Effector memory CD8-positive, alpha-beta T cell (primary cell): ENCODE data around the gene ZNF558.
A peak's percentile ranks its signal among the peaks of the same experiment; 100 is the strongest.
"Not testable (repeated sequence)": the region's sequence is repeated elsewhere in the genome, so short reads cannot be mapped to it uniquely, and the experiment has no call there.

Source experiments
- ATAC-seq: fragments of 150-1000 bp; cut with Tn5 transposase; replicated peaks from 2 replicates; pipeline ENCODE4 v1.10.0; 2021; ENCODE audit warnings: mild to moderate bottlenecking, moderate library complexity
- DNase-seq, 3 experiments: peaks; one replicate each; pipeline ENCODE4 v3.0.0; 2021
- H3K27ac Mint-ChIP-seq, 2 donors: one replicate each; pipeline ENCODE4 v1.8.0; 2022; ENCODE audit warnings: mild to moderate bottlenecking in 2 of 2, mixed read lengths in 2 of 2, moderate library complexity in 2 of 2
- H3K27me3 Mint-ChIP-seq, 2 donors: one replicate each; pipeline ENCODE4 v1.8.0; 2022; ENCODE audit warnings: mixed read lengths in 2 of 2
- H3K36me3 Mint-ChIP-seq: one replicate; pipeline ENCODE4 v1.8.0; 2022; ENCODE audit warnings: mild to moderate bottlenecking, moderate library complexity, mixed read lengths; ENCODE audit not compliant: insufficient read depth
- H3K4me1 Mint-ChIP-seq, 2 donors: one replicate each; pipeline ENCODE4 v1.8.0; 2022; ENCODE audit warnings: low read depth in 2 of 2, mixed read lengths in 2 of 2
- H3K4me3 Mint-ChIP-seq, 2 donors: one replicate each; pipeline ENCODE4 v1.8.0; 2022; ENCODE audit warnings: mild to moderate bottlenecking in 2 of 2, mixed read lengths in 2 of 2, moderate library complexity in 2 of 2
- H3K9me3 Mint-ChIP-seq, 2 donors: one replicate each; pipeline ENCODE4 v1.8.0; 2022; ENCODE audit warnings: mixed read lengths in 2 of 2

Gene ZNF558

DNA sequence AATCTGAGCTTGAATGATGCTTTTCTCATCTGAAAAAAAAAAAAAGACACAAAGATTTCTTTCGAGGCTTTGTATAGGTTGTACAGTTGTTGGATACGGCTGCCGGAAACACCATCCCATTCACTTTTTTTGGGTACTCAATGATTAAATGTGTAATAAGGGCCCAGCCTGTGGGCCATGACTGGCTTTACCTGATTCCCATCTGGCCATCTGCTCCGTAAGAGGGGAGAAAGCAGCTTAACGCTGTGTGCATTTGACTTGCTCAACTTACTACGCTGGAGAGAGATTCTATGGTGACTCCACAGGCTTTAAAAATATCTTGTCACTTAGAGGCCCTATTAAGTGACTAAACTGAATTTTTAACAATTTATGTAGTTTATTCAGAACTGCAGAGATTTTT, 731 bp downstream of the ZNF558 start:
- Mint-ChIP-seq H3K4me3 (peak overlapping the region; percentile 83 to 84), H3K27ac (peak overlapping the region; percentile 88 to 95), H3K9me3 (no peaks in the 10 kb centered on the region)

GRCh38 chr19:8827277-8827676, 4.8 kb downstream of the ZNF558 start:
- no peak for DNase-seq
- Mint-ChIP-seq H3K27ac (no peak overlapping the region), H3K36me3 (peaks cover 6% of the 10 kb centered on the region), H3K27me3 (no peaks in the 10 kb centered on the region), H3K4me3 (no peak overlapping the region), H3K9me3 (no peaks in the 10 kb centered on the region), H3K4me1 (peaks cover 8 to 19% of the 10 kb centered on the region in 2 donors)
- no peak for ATAC-seq

More for the DNA sequence above, 731 bp downstream of the ZNF558 start:
- Mint-ChIP-seq H3K36me3 (peaks cover 3% of the 10 kb centered on the region), H3K4me1 (peaks cover 10 to 20% of the 10 kb centered on the region in 2 donors), H3K27me3 (no peaks in the 10 kb centered on the region)
- DNase-seq (no peak), ATAC-seq (no peak)

DNA sequence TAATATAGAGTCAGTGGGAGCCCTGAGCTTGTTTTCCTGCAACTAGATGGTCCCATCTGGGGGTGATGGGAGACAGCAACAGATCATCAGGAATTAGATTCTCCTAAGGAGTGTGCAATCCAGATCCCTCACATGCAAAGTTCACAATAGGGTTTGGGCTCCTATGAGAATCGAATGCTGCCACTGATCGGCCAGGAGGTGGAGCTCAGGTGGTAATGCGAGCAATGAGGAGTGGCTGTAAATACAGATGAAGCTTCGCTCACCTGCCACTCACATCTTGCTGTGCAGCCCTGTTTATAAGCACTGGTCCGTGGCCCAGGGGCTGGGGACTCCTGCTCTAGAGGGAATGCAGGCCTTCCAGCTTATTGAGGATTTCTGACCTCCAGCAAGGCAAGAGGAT, 5.7 kb downstream of the ZNF558 start:
- DNase-seq: no peak
- H3K9me3 Mint-ChIP-seq: no peaks in the 10 kb centered on the region
- H3K27me3 Mint-ChIP-seq: no peaks in the 10 kb centered on the region
- no peak overlapping the region for H3K4me3 Mint-ChIP-seq
- H3K4me1 Mint-ChIP-seq: peaks cover 5 to 14% of the 10 kb centered on the region in 2 donors
- no peak for ATAC-seq
- peaks cover 6% of the 10 kb centered on the region for H3K36me3 Mint-ChIP-seq
- no peak overlapping the region for H3K27ac Mint-ChIP-seq

- peaks cover 2 to 7% of the 10 kb centered on the region in 2 donors for H3K4me1 Mint-ChIP-seq
- no peak overlapping the region for H3K27ac Mint-ChIP-seq
- no peak for ATAC-seq
- H3K4me3 Mint-ChIP-seq: no peak overlapping the region
- H3K9me3 Mint-ChIP-seq: peaks cover 0 to 2% of the 10 kb centered on the region in 2 donors
- H3K27me3 Mint-ChIP-seq: no peaks in the 10 kb centered on the region
- peaks cover 42% of the 10 kb centered on the region for H3K36me3 Mint-ChIP-seq
- no peak for DNase-seq
Measured at GRCh38 chr19:8821748-8822241, 10.3 kb downstream of the ZNF558 start.

GRCh38 chr19:8820234-8820633, 11.9 kb downstream of the ZNF558 start:
- no peaks in the 10 kb centered on the region for H3K27me3 Mint-ChIP-seq
- DNase-seq (no peak), ATAC-seq (no peak)
- H3K9me3 Mint-ChIP-seq: peaks cover 3 to 8% of the 10 kb centered on the region in 2 donors
- no peak overlapping the region for H3K4me3 Mint-ChIP-seq
- H3K36me3 Mint-ChIP-seq: peaks cover 51% of the 10 kb centered on the region
- no peak overlapping the region for H3K27ac Mint-ChIP-seq
- peaks cover 0 to 7% of the 10 kb centered on the region in 2 donors for H3K4me1 Mint-ChIP-seq

DNA sequence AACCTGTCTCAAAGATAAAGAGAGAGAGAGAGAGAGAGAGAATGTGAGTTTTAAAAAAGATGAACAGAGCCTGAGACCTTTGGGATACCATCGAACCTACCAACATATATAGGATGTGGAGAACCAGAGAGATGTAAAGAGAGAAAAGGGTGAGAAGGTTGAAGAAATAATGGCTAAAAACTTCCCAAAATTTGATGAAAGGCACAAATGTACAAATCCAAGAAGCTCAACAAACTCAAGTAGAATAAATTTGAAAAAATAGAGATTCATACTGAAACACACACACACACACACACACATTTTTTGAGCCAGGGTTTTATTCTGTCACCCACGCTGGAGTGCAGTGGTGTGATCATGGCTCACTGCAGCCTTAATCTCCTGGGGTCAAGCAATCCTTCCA, 16.3 kb downstream of the ZNF558 start:
- no peak overlapping the region for H3K4me3 Mint-ChIP-seq
- H3K27me3 Mint-ChIP-seq: no peaks in the 10 kb centered on the region
- peaks cover 4 to 20% of the 10 kb centered on the region in 2 donors for H3K9me3 Mint-ChIP-seq
- no peaks in the 10 kb centered on the region for H3K4me1 Mint-ChIP-seq
- ATAC-seq (no peak), DNase-seq (no peak)
- H3K36me3 Mint-ChIP-seq: peaks cover 69% of the 10 kb centered on the region
- no peak overlapping the region for H3K27ac Mint-ChIP-seq

- Mint-ChIP-seq H3K4me3 (no peak overlapping the region), H3K27me3 (no peaks in the 10 kb centered on the region), H3K9me3 (peaks cover 4 to 20% of the 10 kb centered on the region in 2 donors), H3K4me1 (no peaks in the 10 kb centered on the region), H3K36me3 (peaks cover 53% of the 10 kb centered on the region), H3K27ac (no peak overlapping the region)
- ATAC-seq (no peak), DNase-seq (no peak)
Measured at GRCh38 chr19:8814176-8814575, 17.9 kb downstream of the ZNF558 start.

DNA sequence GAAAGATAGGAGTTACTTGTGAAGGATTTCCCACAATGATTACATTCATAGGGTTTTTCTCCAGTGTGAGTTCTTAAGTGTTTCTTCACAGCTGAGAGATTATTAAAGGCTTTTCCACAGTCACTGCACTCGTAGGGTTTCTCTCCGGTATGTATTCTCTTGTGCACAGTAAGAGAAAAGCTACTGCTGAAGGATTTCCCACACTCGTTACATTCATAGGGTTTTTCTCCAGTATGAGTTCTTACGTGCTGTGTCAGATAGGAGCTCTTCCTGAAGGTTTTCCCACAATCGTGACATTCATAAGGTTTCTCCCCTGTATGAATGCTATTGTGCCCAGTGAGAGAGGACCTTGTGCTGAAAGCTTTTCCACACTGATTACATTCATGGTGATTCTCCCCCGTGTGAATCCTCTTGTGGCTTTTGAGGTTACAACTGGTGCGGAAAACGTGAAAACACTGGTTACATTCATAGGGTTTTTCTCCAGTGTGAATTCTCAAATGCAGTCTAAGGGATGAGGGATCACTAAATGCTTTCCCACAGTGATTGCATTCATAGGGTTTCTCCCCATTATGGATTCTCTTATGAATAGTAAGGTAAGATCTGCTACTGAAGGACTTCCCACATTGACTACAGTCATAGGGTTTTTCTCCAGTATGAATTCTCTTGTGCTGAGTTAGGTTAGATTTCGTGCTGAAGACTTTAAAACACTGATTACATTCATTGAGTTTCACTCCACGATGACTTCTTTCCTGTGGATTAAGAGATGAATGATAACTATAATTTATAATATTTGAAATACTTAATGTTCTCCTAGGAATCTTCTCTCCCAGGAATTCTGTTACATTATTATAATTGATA, 20.6 kb downstream of the ZNF558 start:
- Mint-ChIP-seq H3K36me3 (peaks cover 34% of the 10 kb centered on the region), H3K27me3 (no peaks in the 10 kb centered on the region), H3K27ac (no peak overlapping the region), H3K4me1 (no peaks in the 10 kb centered on the region), H3K4me3 (no peak overlapping the region), H3K9me3 (peaks cover 9 to 29% of the 10 kb centered on the region in 2 donors)
- ATAC-seq: no peak
- DNase-seq: no peak

DNA sequence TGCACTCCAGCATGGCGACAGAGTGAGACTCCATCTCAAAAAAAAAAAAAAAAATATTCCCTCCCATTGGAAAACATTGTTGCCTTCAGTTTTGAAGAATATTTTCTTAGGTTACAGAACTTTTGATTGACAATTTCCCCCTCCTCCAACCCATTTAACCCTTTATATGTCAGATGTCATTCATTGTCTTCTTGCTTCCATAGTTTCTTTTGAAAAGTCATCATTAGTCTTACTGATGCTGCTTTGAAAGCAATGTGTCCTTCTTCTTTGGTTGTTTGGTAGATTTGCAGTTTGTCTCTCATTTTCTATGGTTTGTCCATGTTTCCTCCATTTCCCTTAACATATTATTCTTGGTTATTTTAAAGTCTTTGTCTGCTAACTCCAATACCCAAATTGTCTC, 25.4 kb downstream of the ZNF558 start:
- no peaks in the 10 kb centered on the region for H3K27me3 Mint-ChIP-seq
- peaks cover 17 to 20% of the 10 kb centered on the region in 2 donors for H3K9me3 Mint-ChIP-seq
- DNase-seq (no peak), ATAC-seq (no peak)
- peaks cover under 1% of the 10 kb centered on the region for H3K36me3 Mint-ChIP-seq
- H3K27ac Mint-ChIP-seq: no peak overlapping the region
- no peak overlapping the region for H3K4me3 Mint-ChIP-seq
- no peaks in the 10 kb centered on the region for H3K4me1 Mint-ChIP-seq

GRCh38 chr19:8794823-8795222, 37.3 kb downstream of the ZNF558 start:
- H3K27ac Mint-ChIP-seq: no peak overlapping the region
- no peak overlapping the region for H3K4me3 Mint-ChIP-seq
- DNase-seq (no peak), ATAC-seq (no peak)
- no peaks in the 10 kb centered on the region for H3K36me3 Mint-ChIP-seq
- H3K27me3 Mint-ChIP-seq: peaks cover 0 to 12% of the 10 kb centered on the region in 2 donors
- peaks cover 0 to 8% of the 10 kb centered on the region in 2 donors for H3K9me3 Mint-ChIP-seq
- no peaks in the 10 kb centered on the region for H3K4me1 Mint-ChIP-seq

DNA sequence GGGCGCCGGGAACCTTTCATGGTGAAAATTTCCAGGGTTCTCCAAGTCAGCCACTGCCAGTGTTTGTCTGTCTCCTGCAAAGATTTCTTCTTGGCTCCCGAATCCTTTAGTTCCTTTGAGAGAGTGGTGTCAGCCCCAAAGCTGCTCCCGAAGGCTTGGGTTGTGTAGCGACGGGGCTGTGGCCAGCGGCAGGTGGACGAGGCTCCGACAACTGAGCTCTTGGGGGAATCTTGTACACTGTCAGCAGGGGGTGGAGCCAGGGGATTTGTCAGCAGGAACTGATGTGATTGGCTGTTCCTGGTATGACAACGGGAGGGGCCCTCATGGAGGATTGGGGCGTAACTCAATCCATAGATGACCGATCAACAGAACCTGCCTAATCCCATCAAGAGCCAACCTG, 58.5 kb downstream of the ZNF558 start:
- H3K4me1 Mint-ChIP-seq, H3K4me3 Mint-ChIP-seq, H3K27me3 Mint-ChIP-seq, H3K9me3 Mint-ChIP-seq, ATAC-seq, DNase-seq, H3K27ac Mint-ChIP-seq, H3K36me3 Mint-ChIP-seq: not testable (repeated sequence)

DNA sequence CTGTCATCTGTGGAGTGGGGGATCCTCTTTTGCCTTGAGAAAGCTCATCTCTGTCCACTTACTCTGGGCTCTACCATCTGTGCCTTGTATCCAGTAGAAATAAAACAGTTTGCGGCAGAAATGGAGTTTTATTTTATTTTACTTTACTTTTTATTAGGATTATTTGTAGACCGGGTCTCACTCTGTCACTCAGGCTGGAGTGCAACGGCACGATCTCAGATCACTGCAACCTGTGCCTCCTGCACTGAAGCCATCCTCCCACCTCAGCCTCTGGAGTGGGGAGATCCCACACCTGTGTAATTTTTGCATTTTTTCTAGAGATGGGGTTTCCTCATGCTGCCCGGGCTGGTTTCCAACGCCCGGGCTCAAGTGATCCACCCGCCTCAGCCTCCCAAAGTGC, 62.8 kb downstream of the ZNF558 start:
- H3K27ac Mint-ChIP-seq, H3K27me3 Mint-ChIP-seq, H3K4me1 Mint-ChIP-seq, DNase-seq, H3K36me3 Mint-ChIP-seq, H3K9me3 Mint-ChIP-seq, H3K4me3 Mint-ChIP-seq, ATAC-seq: not testable (repeated sequence)

DNA sequence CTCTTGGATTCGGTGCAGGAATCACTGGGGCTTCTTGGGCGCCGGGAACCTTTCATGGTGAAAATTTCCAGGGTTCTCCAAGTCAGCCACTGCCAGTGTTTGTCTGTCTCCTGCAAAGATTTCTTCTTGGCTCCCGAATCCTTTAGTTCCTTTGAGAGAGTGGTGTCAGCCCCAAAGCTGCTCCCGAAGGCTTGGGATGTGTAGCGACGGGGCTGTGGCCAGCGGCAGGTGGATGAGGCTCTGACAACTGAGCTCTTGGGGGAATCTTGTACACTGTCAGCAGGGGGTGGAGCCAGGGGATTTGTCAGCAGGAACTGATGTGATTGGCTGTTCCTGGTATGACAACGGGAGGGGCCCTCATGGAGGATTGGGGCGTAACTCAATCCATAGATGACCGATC, 64.8 kb downstream of the ZNF558 start:
- not testable (repeated sequence) for H3K4me1 Mint-ChIP-seq, H3K27me3 Mint-ChIP-seq, H3K36me3 Mint-ChIP-seq, H3K4me3 Mint-ChIP-seq, ATAC-seq, H3K27ac Mint-ChIP-seq, H3K9me3 Mint-ChIP-seq, DNase-seq
